HCT116 (cell line): ENCODE results near the gene SMIM14. TPM values are rescaled to one million over a fixed set of nuclear protein-coding genes. Genes with fewer than 3 reads are reported as not detected.

Source experiments
- ATAC-seq: fragments of 200-7000 bp; cut with Tn5 transposase; 2 replicates; pipeline ENCODE4 v1.9.1; 2020; ENCODE audit warnings: mild to moderate bottlenecking, moderate library complexity
- BruUV-seq: library from RNA; stranded (reverse); fragments of 400-500 nt; replicated peaks from 2 replicates; lab custom pipeline; 2021; lab: Mats Ljungman, UMichigan
- CTCF ChIA-PET: fragments of 300-600 bp; sonication (Branson Sonifier 250); formaldehyde crosslinking; loops from one replicate; lab custom pipeline; 2021; ENCODE audit warnings: antibody characterized with exemption; lab: Charles Lee
- POLR2A ChIA-PET: fragments of 300-600, 350-600 bp; sonication (Branson Sonifier 250); formaldehyde crosslinking; loops from one replicate; lab custom pipeline; 2021; ENCODE audit warnings: antibody characterized with exemption; lab: Charles Lee
- RAD21 ChIA-PET, 2 experiments: fragments of 300-600 bp; sonication (Branson Sonifier 250); formaldehyde crosslinking; loops; one replicate each; lab custom pipeline; 2023; ENCODE audit warnings: low total read pairs in 2 of 2; ENCODE audit not compliant: uncharacterized antibody in 2 of 2, unreplicated experiment in 2 of 2, low non-redundant PET in 1 of 2; lab: Charles Lee
- DNase-seq: peaks from one replicate; pipeline ENCODE4 v3.0.0-alpha.2; 2010; ENCODE audit warnings: low read depth, low spot score
- H2AFZ ChIP-seq: fragments of 200-600 bp; shearing (Covaris generic), sonication (generic); 2 replicates; pipeline ENCODE4 v1.6.1; 2017; ENCODE audit warnings: low read depth, mixed run types, mixed read lengths, antibody characterized with exemption, low read length; ENCODE audit not compliant: poor library complexity, severe bottlenecking
- H3K27ac ChIP-seq: 2 replicates; pipeline ENCODE4 v1.5.1; 2012; ENCODE audit warnings: low read depth, low read length
- H3K27me3 ChIP-seq: fragments of 200-600 bp; sonication (generic); 2 replicates; pipeline ENCODE4 v1.6.1; 2016; ENCODE audit warnings: mixed run types, low read length, mixed read lengths; ENCODE audit not compliant: insufficient read depth
- H3K36me3 ChIP-seq, 2 experiments: fragments of 200-500 bp in 1 of 2; fragments of 200-600 bp in 1 of 2; sonication (Bioruptor generic) in 1 of 2; sonication (generic) in 1 of 2; 2 replicates each; pipeline versions ENCODE4 v1.5.1 to v1.6.1; 2014 to 2016; ENCODE audit warnings: low read length in 2 of 2, inconsistent platforms in 1 of 2, mixed read lengths in 1 of 2, mixed run types in 1 of 2; ENCODE audit not compliant: insufficient read depth in 2 of 2, control insufficient read depth in 1 of 2
- H3K4me1 ChIP-seq, 2 experiments: fragments of 200-600 bp in 1 of 2; sonication (generic) in 1 of 2; 2 replicates each; pipeline versions ENCODE4 v1.5.1 to v1.6.1; 2012 to 2017; ENCODE audit warnings: low read length in 2 of 2, inconsistent platforms in 1 of 2, mild to moderate bottlenecking in 1 of 2, mixed read lengths in 1 of 2, mixed run types in 1 of 2, moderate library complexity in 1 of 2; ENCODE audit not compliant: insufficient read depth in 2 of 2, control insufficient read depth in 1 of 2
- H3K4me2 ChIP-seq: fragments of 200-600 bp; sonication (generic); 2 replicates; pipeline ENCODE4 v1.6.1; 2017; ENCODE audit warnings: mixed run types, low read length, mixed read lengths
- H3K4me3 ChIP-seq, 2 experiments: fragments of 200-600 bp in 1 of 2; sonication (generic) in 1 of 2; replicated peaks in 1 of 2; 2 replicates each; pipeline ENCODE4 v1.5.1; 2011 to 2016; ENCODE audit warnings: low read length in 2 of 2, control low read depth in 1 of 2, low read depth in 1 of 2, mild to moderate bottlenecking in 1 of 2, mixed read lengths in 1 of 2, mixed run types in 1 of 2
- H3K79me2 ChIP-seq: fragments of 200-600 bp; sonication (generic); 2 replicates; pipeline ENCODE4 v1.6.1; 2017; ENCODE audit warnings: mild to moderate bottlenecking, mixed run types, low read length, moderate library complexity, mixed read lengths; ENCODE audit not compliant: insufficient read depth
- H3K9ac ChIP-seq: fragments of 200-600 bp; sonication (generic); 2 replicates; pipeline ENCODE4 v1.6.1; 2016; ENCODE audit warnings: low read length, mixed read lengths
- H3K9me2 ChIP-seq: fragments of 200-600 bp; sonication (generic), shearing (Covaris generic); 2 replicates; pipeline ENCODE4 v1.6.1; 2017; ENCODE audit warnings: mixed run types, mild to moderate bottlenecking, moderate library complexity; ENCODE audit not compliant: insufficient read depth
- H3K9me3 ChIP-seq, 2 experiments: fragments of 200-500 bp in 1 of 2; fragments of 200-600 bp in 1 of 2; sonication (Bioruptor generic) in 1 of 2; sonication (generic) in 1 of 2; 2 replicates each; pipeline ENCODE4 v1.6.1; 2014 to 2017; ENCODE audit warnings: low read length in 2 of 2, mixed read lengths in 2 of 2, inconsistent platforms in 1 of 2, low read depth in 1 of 2, mild to moderate bottlenecking in 1 of 2, mixed run types in 1 of 2, moderate library complexity in 1 of 2; ENCODE audit not compliant: control insufficient read depth in 1 of 2, insufficient read depth in 1 of 2
- H4K20me1 ChIP-seq: fragments of 200-600 bp; sonication (generic), shearing (Covaris generic); 2 replicates; pipeline ENCODE4 v1.6.1; 2017; ENCODE audit warnings: mixed run types, mild to moderate bottlenecking, moderate library complexity; ENCODE audit not compliant: insufficient read depth
- ATF3 ChIP-seq: IDR thresholded peaks from 2 replicates; pipeline ENCODE4 v1.6.1; 2012
- CBX3 ChIP-seq: IDR thresholded peaks from 2 replicates; pipeline ENCODE4 v1.6.1; 2012; ENCODE audit warnings: low read depth
- CTCF ChIP-seq, 3 experiments: fragments of 200-600 bp in 1 of 3; sonication (generic) in 1 of 3; IDR thresholded peaks in 2 of 3; conservative IDR thresholded peaks in 1 of 3; 2 replicates each; pipeline ENCODE4 v1.5.1; 2012 to 2017; ENCODE audit warnings: low read depth in 2 of 3, low read length in 2 of 3, antibody characterized with exemption in 1 of 3, borderline replicate concordance in 1 of 3, control low read depth in 1 of 3, mild to moderate bottlenecking in 1 of 3, mixed read lengths in 1 of 3, mixed run types in 1 of 3, moderate library complexity in 1 of 3; ENCODE audit not compliant: insufficient read depth in 1 of 3
- EGR1 ChIP-seq: IDR thresholded peaks from 2 replicates; pipeline ENCODE4 v1.6.1; 2012; ENCODE audit warnings: low read depth
- FOSL1 ChIP-seq: IDR thresholded peaks from 2 replicates; pipeline ENCODE4 v1.6.1; 2012; ENCODE audit warnings: low read depth
- JUND ChIP-seq: IDR thresholded peaks from 2 replicates; pipeline ENCODE4 v1.6.1; 2012
- MAX ChIP-seq: IDR thresholded peaks from 2 replicates; pipeline ENCODE4 v1.6.1; 2012
- POLR2A ChIP-seq: IDR thresholded peaks from 2 replicates; pipeline ENCODE4 v1.7.0; 2011; ENCODE audit warnings: borderline replicate concordance; ENCODE audit not compliant: insufficient read depth, insufficient read length; ENCODE audit errors: extremely low read depth
- POLR2AphosphoS5 ChIP-seq: IDR thresholded peaks from 2 replicates; pipeline ENCODE4 v1.6.1; 2011; ENCODE audit warnings: mild to moderate bottlenecking, low read depth, low read length, moderate library complexity
- RAD21 ChIP-seq: IDR thresholded peaks from 2 replicates; pipeline ENCODE4 v1.6.1; 2012; ENCODE audit warnings: low read depth, mild to moderate bottlenecking
- REST ChIP-seq: IDR thresholded peaks from 2 replicates; pipeline ENCODE4 v1.6.1; 2012; ENCODE audit warnings: low read depth
- SRF ChIP-seq: IDR thresholded peaks from 2 replicates; pipeline ENCODE4 v1.6.1; 2012; ENCODE audit warnings: low read depth
- TCF7L2 ChIP-seq: IDR thresholded peaks from 2 replicates; pipeline ENCODE4 v1.7.0; 2011; ENCODE audit warnings: borderline replicate concordance, inconsistent platforms; ENCODE audit not compliant: insufficient read depth, insufficient read length; ENCODE audit errors: extremely low read depth
- YY1 ChIP-seq: IDR thresholded peaks from 2 replicates; pipeline ENCODE4 v1.6.1; 2011; ENCODE audit warnings: low read length, low read depth, moderate library complexity, mild to moderate bottlenecking; ENCODE audit not compliant: insufficient replicate concordance; ENCODE audit errors: extremely low read depth
- intact Hi-C: fragments of 100-400 bp; cut with micrococcal nuclease; formaldehyde crosslinking; loops from 2 replicates; pipeline ENCODE4 v1.10.0; 2022
- total RNA-seq: library from RNA; stranded (reverse); gene quantifications from one replicate; pipeline ENCODE4 v1.2.1, GENCODE V29; 2021; ENCODE audit not compliant: unreplicated experiment

SMIM14 gene
- total RNA-seq, 1 experiment from 2014 or later = 21.6 TPM

- POLR2A ChIA-PET = no interaction called here
- TF ChIP-seq POLR2A (no peak), MAX (no peak), POLR2AphosphoS5 (no peak), RAD21 (no peak), ATF3 (no peak), TCF7L2 (no peak), EGR1 (no peak), JUND (no peak)
- TF ChIP-seq, all 23 proteins: peak for 0
- Histone ChIP-seq H4K20me1 (no peaks in the 10 kb centered on the region), H3K79me2 (no peaks in the 10 kb centered on the region), H3K27me3 (no peaks in the 10 kb centered on the region), H3K9me3 (no peaks in the 10 kb centered on the region), H3K9ac (no peak overlapping the region), H3K4me2 (no peak overlapping the region), H3K4me3 (no peak overlapping the region), H2AFZ (no peak overlapping the region), H3K36me3 (no peaks in the 10 kb centered on the region), H3K4me1 (no peaks in the 10 kb centered on the region), H3K9me2 (no peaks in the 10 kb centered on the region), H3K27ac (no peak overlapping the region)
- DNase-seq (no peak), ATAC-seq (no peak)
- RAD21 ChIA-PET = no interaction called here
- CTCF ChIA-PET = no interaction called here
- BruUV-seq = no TSS peak
- intact Hi-C loops = no loop called here
Observed at GRCh38 chr4:39649639-39650265, 11.1 kb upstream of the SMIM14 start.

GRCh38 chr4:39648827-39649558 is 10.3 kb upstream of the SMIM14 start:
- no peak overlapping the region for H2AFZ ChIP-seq
- ChIA-PET POLR2A (no interaction called here), RAD21 (no interaction called here), CTCF (no interaction called here)
- DNase-seq (no peak), ATAC-seq (no peak)
- no peaks in the 10 kb centered on the region for H3K27me3 ChIP-seq
- H3K4me1 ChIP-seq = no peaks in the 10 kb centered on the region
- H4K20me1 ChIP-seq = no peaks in the 10 kb centered on the region
- H3K27ac ChIP-seq = no peak overlapping the region
- H3K9ac ChIP-seq = no peak overlapping the region
- intact Hi-C loops = no loop called here
- H3K9me3 ChIP-seq = no peaks in the 10 kb centered on the region
- no TSS peak for BruUV-seq
- H3K79me2 ChIP-seq = no peaks in the 10 kb centered on the region
- H3K36me3 ChIP-seq = no peaks in the 10 kb centered on the region
- no peaks in the 10 kb centered on the region for H3K9me2 ChIP-seq
- no peak overlapping the region for H3K4me3 ChIP-seq
- no peak overlapping the region for H3K4me2 ChIP-seq
- no peak for TF ChIP-seq SRF
- no peak for TF ChIP-seq POLR2AphosphoS5
- TF ChIP-seq REST = no peak
- no peak for TF ChIP-seq YY1
- no peak for TF ChIP-seq FOSL1
- no peak for TF ChIP-seq CTCF (IDR thresholded peaks at IDR 0.05 in 2 of 3, conservative IDR thresholded peaks at IDR 0.05 in 1 of 3; ENCODE audit: borderline replicate concordance in 1 of 3, insufficient read depth in 1 of 3, low read depth in 2 of 3, low read length in 2 of 3)
- no peak for TF ChIP-seq POLR2A
- no peak for TF ChIP-seq CBX3
